GM19099 (cell line): ENCODE data around the gene KCNJ14.
A peak's percentile ranks its signal among the peaks of the same experiment; 100 is the strongest.

Experiments used
- POLR2A ChIP-seq: IDR thresholded peaks from 3 replicates; pipeline ENCODE4 v1.6.1; 2011; ENCODE audit warnings: low read depth; ENCODE audit not compliant: insufficient read length; ENCODE audit errors: extremely low read depth

Gene KCNJ14

GRCh38 chr19:48456864-48457263 is 1.5 kb downstream of the KCNJ14 start:
- no peak for TF ChIP-seq POLR2A

GRCh38 chr19:48458016-48458415 is 2.6 kb downstream of the KCNJ14 start:
- no peak for TF ChIP-seq POLR2A

- TF ChIP-seq POLR2A = no peak
Measured at GRCh38 chr19:48461651-48461981, 6.2 kb downstream of the KCNJ14 start.

- no peak for TF ChIP-seq POLR2A
Measured at GRCh38 chr19:48461982-48462655, 6.7 kb downstream of the KCNJ14 start.

GRCh38 chr19:48465215-48465614 is 9.8 kb downstream of the KCNJ14 start:
- no peak for TF ChIP-seq POLR2A

GRCh38 chr19:48466561-48467325 is 11.4 kb downstream of the KCNJ14 start:
- TF ChIP-seq POLR2A = no peak

- no peak for TF ChIP-seq POLR2A
Measured at GRCh38 chr19:48468772-48469288, 13.5 kb downstream of the KCNJ14 start.

- peak; percentile 72 for TF ChIP-seq POLR2A
Measured at GRCh38 chr19:48469289-48469881, 14.0 kb downstream of the KCNJ14 start, which contains the start of gene CYTH2. Gene CYTH2, plus strand, starts transcription at chr19:48469369. Its CDS starts 139 bp downstream, at chr19:48469508.

GRCh38 chr19:48469934-48470680 is 14.7 kb downstream of the KCNJ14 start:
- no peak for TF ChIP-seq POLR2A

- no peak for TF ChIP-seq POLR2A
Measured at GRCh38 chr19:48470856-48471255, 15.5 kb downstream of the KCNJ14 start.

- TF ChIP-seq POLR2A = no peak
Measured at GRCh38 chr19:48471836-48472235, 16.5 kb downstream of the KCNJ14 start.

GRCh38 chr19:48473161-48473966 is 18.0 kb downstream of the KCNJ14 start:
- no peak for TF ChIP-seq POLR2A

- TF ChIP-seq POLR2A = no peak
Measured at GRCh38 chr19:48474084-48474592, 18.8 kb downstream of the KCNJ14 start.
